ENCODE measurements around the gene ZNF740. TPM values are rescaled to one million over a fixed set of nuclear protein-coding genes. Genes with fewer than 3 reads are reported as not detected.

Gene ZNF740
- total RNA-seq, 1 experiment from 2014 or later: 41.2 TPM

DNA sequence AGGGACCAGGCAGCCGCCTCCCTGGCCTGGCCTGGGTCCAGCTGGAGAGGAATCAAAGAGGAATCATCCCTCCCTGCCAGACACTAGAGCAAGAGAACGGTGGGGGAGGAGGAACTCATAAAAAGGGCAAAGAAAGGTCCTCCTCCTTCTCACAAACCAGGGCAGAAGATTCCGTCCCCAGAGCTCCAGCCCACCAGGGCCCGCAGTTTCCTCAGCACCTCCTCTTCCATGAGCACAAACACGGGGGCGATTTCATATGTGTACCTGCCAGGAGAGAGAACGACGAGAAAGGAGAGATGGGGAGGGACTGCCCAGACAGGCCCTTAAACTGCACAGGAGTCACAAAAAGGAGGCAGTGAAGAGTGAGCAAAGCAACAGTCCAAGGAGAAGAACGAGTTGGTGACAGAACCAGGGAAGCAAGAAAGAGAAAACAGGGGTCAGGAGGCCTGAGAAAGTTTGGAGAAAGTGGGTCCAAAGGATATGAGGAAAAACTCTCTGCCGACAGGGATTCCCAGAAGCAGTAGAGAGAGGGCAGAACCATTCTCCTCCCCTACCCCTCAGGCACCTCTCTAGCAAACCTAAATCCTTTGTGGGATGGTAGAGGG is 8.7 kb upstream of the ZNF740 start:
- peaks cover 93% of the 10 kb centered on the region for H3K27me3 Mint-ChIP-seq (ENCODE audit: low read depth)
- no peak overlapping the region for H3K27ac Mint-ChIP-seq
- H3K18ac ChIP-seq (ENCODE audit: insufficient read length, low read depth, low read length): no peak overlapping the region
- H2BK20ac ChIP-seq (ENCODE audit: low read depth, low read length, poor library complexity, severe bottlenecking): no peak overlapping the region
- no peak overlapping the region for H3K27ac ChIP-seq (ENCODE audit: insufficient read length, low read depth, low read length)
- no peak overlapping the region for H2AFZ ChIP-seq (ENCODE audit: low read length)
- no peaks in the 10 kb centered on the region for H3K9me3 ChIP-seq (ENCODE audit: control insufficient read depth, low read depth, low read length)
- H2BK15ac ChIP-seq (ENCODE audit: low read depth, low read length): no peak overlapping the region
- H3K23ac ChIP-seq (ENCODE audit: insufficient read length, low read depth, low read length): no peak overlapping the region
- H3K79me1 ChIP-seq (ENCODE audit: insufficient read depth, low read depth, low read length, poor library complexity, severe bottlenecking): no peaks in the 10 kb centered on the region
- no peaks in the 10 kb centered on the region for H3K79me2 ChIP-seq (ENCODE audit: insufficient read depth, low read length)
- no peak overlapping the region for H3K4ac ChIP-seq (ENCODE audit: low read depth, low read length)
- H3K4me3 Mint-ChIP-seq: no peak overlapping the region
- no peaks in the 10 kb centered on the region for H3K23me2 ChIP-seq (ENCODE audit: insufficient read length, low read depth, low read length, poor library complexity, severe bottlenecking)
- no peak overlapping the region for H2BK12ac ChIP-seq (ENCODE audit: insufficient read length, low read depth, low read length)
- no peak overlapping the region for H2AK5ac ChIP-seq (ENCODE audit: insufficient read length, low read length)
- no CpG with 5 or more reads among the region's 10 CpGs for WGBS (ENCODE audit: extremely low coverage, insufficient read length, low lambda C conversion rate)
- H2BK5ac ChIP-seq (ENCODE audit: insufficient read length, low read length): no peak overlapping the region
- no peak overlapping the region for H4K8ac ChIP-seq (replicated peaks; ENCODE audit: insufficient read length, low read depth, low read length)
- H3K27me3 ChIP-seq (ENCODE audit: insufficient read depth, low read length): peaks cover 25% of the 10 kb centered on the region
- TF ChIP-seq, protein P1, sequence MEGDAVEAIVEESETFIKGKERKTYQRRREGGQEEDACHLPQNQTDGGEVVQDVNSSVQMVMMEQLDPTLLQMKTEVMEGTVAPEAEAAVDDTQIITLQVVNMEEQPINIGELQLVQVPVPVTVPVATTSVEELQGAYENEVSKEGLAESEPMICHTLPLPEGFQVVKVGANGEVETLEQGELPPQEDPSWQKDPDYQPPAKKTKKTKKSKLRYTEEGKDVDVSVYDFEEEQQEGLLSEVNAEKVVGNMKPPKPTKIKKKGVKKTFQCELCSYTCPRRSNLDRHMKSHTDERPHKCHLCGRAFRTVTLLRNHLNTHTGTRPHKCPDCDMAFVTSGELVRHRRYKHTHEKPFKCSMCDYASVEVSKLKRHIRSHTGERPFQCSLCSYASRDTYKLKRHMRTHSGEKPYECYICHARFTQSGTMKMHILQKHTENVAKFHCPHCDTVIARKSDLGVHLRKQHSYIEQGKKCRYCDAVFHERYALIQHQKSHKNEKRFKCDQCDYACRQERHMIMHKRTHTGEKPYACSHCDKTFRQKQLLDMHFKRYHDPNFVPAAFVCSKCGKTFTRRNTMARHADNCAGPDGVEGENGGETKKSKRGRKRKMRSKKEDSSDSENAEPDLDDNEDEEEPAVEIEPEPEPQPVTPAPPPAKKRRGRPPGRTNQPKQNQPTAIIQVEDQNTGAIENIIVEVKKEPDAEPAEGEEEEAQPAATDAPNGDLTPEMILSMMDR (conservative IDR thresholded peaks at IDR 0.05): no peak
- no peaks in the 10 kb centered on the region; a peak in 1 of 5 replicates for H3K9me3 Mint-ChIP-seq
- H2BK120ac ChIP-seq (ENCODE audit: low read depth, low read length, poor library complexity, severe bottlenecking): no peak overlapping the region
- no peak overlapping the region for H4K91ac ChIP-seq (ENCODE audit: insufficient read length, low read depth, low read length)
- no peaks in the 10 kb centered on the region for H4K20me1 ChIP-seq (ENCODE audit: control insufficient read depth, insufficient read depth, insufficient read length)
- no peak overlapping the region for H3K9ac ChIP-seq (ENCODE audit: extremely low read depth, insufficient read length, low read length)
- H3K56ac ChIP-seq (ENCODE audit: insufficient read length, low read depth, low read length): no peak overlapping the region
- peaks cover 11 to 21% of the 10 kb centered on the region in 2 experiments for H3K4me1 Mint-ChIP-seq
- H3K4me2 ChIP-seq (ENCODE audit: insufficient read depth, insufficient read length, low read length): no peak overlapping the region
- no peak for DNase-seq
- H4K5ac ChIP-seq (ENCODE audit: insufficient read length, low read depth, low read length): no peak overlapping the region
- H3K36me3 Mint-ChIP-seq (ENCODE audit: insufficient read depth in 1 of 3, low read depth in 3 of 3): peaks cover 0 to 6% (median 0%) of the 10 kb centered on the region in 3 experiments; a peak in 1 of 7 replicates
- H3T11ph ChIP-seq (ENCODE audit: low read length): no peak overlapping the region
- H3K14ac ChIP-seq (ENCODE audit: insufficient read depth, low read length): no peak overlapping the region
- H3K4me1 ChIP-seq (ENCODE audit: insufficient read depth, low read length): no peaks in the 10 kb centered on the region; the same call in 1 of the 2 replicates
